22Rv1 (cell line): ENCODE results near the gene CYS1.

Experiments used
- ZFX ChIP-seq: fragments of 450-650 bp; IDR thresholded peaks from 2 replicates; pipeline ENCODE4 v1.6.1; 2017; ENCODE audit warnings: antibody characterized with exemption, borderline replicate concordance
- TF ChIP-seq, protein P1 (sequence below): fragments of 450-650 bp; IDR thresholded peaks from 2 replicates; pipeline ENCODE4 v1.5.1; 2017; ENCODE audit warnings: mild to moderate bottlenecking

DNA sequence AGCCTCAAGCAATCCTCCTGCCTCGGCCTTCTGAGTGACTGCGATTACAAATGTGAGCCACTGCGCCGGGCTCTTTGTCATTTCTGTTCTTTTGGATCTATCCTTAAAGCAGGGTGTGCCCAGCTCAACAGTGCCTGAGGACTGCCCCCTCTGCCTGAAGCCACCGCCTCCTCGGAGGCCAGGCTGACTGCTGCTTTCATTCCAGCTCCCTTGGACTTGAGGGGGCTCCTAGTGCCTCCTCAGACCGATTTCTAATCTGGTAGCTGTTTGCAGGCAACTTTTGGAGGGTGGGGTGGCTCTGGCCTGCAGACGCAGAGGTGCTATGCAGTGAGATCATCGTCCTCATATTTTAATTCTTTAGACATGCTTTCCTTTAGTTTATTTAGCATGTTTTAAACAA is 72.8 kb downstream of the CYS1 start:
- TF ChIP-seq, protein P1, sequence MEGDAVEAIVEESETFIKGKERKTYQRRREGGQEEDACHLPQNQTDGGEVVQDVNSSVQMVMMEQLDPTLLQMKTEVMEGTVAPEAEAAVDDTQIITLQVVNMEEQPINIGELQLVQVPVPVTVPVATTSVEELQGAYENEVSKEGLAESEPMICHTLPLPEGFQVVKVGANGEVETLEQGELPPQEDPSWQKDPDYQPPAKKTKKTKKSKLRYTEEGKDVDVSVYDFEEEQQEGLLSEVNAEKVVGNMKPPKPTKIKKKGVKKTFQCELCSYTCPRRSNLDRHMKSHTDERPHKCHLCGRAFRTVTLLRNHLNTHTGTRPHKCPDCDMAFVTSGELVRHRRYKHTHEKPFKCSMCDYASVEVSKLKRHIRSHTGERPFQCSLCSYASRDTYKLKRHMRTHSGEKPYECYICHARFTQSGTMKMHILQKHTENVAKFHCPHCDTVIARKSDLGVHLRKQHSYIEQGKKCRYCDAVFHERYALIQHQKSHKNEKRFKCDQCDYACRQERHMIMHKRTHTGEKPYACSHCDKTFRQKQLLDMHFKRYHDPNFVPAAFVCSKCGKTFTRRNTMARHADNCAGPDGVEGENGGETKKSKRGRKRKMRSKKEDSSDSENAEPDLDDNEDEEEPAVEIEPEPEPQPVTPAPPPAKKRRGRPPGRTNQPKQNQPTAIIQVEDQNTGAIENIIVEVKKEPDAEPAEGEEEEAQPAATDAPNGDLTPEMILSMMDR, result no peak
- TF ChIP-seq ZFX, result no peak
